Measurements from ENCODE around the gene SRCAP.

DNA sequence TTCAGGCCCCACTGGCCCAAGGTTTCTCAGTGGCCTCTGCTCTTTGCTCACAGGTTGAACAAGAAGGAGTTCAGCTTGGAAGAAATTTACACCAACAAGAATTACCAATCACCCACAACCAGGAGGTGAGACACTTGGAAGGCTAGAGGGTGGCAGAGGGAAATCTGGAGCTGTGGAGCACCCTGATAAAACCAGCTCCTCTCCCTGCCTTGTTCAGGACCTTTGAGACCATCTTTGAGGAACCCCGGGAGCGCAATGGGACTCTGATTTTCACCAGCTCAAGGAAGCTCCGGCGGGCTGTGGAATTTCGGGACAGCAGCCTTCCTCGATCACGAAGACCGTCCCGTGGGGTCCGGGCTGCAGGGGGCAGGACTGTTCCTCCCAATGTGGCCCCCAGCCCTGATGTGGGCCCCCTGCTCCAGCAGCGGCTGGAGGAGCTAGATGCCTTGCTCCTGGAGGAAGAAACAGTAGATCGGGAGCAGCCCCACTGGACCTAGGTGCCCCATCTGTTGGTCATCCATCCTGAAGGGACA is 43.1 kb upstream of the SRCAP start:
- no peak for TF ChIP-seq GATA3 (IDR thresholded peaks at IDR 0.05; ENCODE audit: low read depth, low read length)
- TF ChIP-seq GATA2 (IDR thresholded peaks at IDR 0.05; ENCODE audit: low read depth, low read length): no peak

All from SH-SY5Y (cell line).